IMR-90 (cell line): ENCODE measurements around the gene ARHGEF38. TPM values are rescaled to one million over a fixed set of nuclear protein-coding genes. Genes with fewer than 3 reads are reported as not detected.

ENCODE experiments used
- ATAC-seq: fragments of 200-7000 bp; cut with Tn5 transposase; 2 replicates; pipeline ENCODE4 v1.9.1; 2020; ENCODE audit warnings: low read depth, mild to moderate bottlenecking, moderate library complexity
- BruUV-seq: library from RNA; stranded (reverse); fragments of 400-500 nt; replicated peaks from 2 replicates; lab custom pipeline; 2021; lab: Mats Ljungman, UMichigan
- CTCF ChIA-PET: fragments of 300-600 bp; formaldehyde crosslinking; extraction: SDS; loops from one replicate; lab custom pipeline; 2021; ENCODE audit warnings: antibody characterized with exemption; lab: Yijun Ruan, JAX
- POLR2A ChIA-PET: fragments of 300-600 bp; sonication (Branson Sonifier 250); formaldehyde crosslinking; loops from one replicate; lab custom pipeline; 2022; ENCODE audit warnings: antibody characterized with exemption; ENCODE audit not compliant: unreplicated experiment; lab: Charles Lee
- DNase-seq: peaks from one replicate; pipeline ENCODE4 v3.0.0; 2013
- H2AFZ ChIP-seq: replicated peaks from 2 replicates; pipeline ENCODE3; 2013; ENCODE audit warnings: low read length, mild to moderate bottlenecking; ENCODE audit not compliant: poor library complexity
- H2AK5ac ChIP-seq: 2 replicates; pipeline ENCODE4 v1.6.1; 2013; ENCODE audit warnings: low read depth, low read length, inconsistent platforms
- H2AK9ac ChIP-seq: replicated peaks from 2 replicates; pipeline ENCODE3; 2013; ENCODE audit warnings: mild to moderate bottlenecking, low read depth, low read length, moderate library complexity; ENCODE audit not compliant: poor library complexity
- H2BK120ac ChIP-seq: 2 replicates; pipeline ENCODE4 v1.6.1; 2013; ENCODE audit warnings: low read depth, low read length, inconsistent platforms
- H2BK15ac ChIP-seq: 3 replicates; pipeline ENCODE4 v1.6.1; 2013; ENCODE audit warnings: low read depth, low read length, inconsistent platforms
- H2BK20ac ChIP-seq: 2 replicates; pipeline ENCODE4 v1.6.1; 2013; ENCODE audit warnings: low read depth, mild to moderate bottlenecking, inconsistent platforms, low read length, moderate library complexity
- H2BK5ac ChIP-seq: 2 replicates; pipeline ENCODE4 v1.6.1; 2013; ENCODE audit warnings: mild to moderate bottlenecking, low read depth, low read length, inconsistent platforms; ENCODE audit not compliant: poor library complexity, severe bottlenecking
- H3K14ac ChIP-seq: replicated peaks from 2 replicates; pipeline ENCODE4 v1.6.1; 2013; ENCODE audit warnings: low read depth, low read length, inconsistent platforms
- H3K18ac ChIP-seq: 2 replicates; pipeline ENCODE4 v1.6.1; 2013; ENCODE audit warnings: low read depth, low read length, control low read depth
- H3K23ac ChIP-seq: 2 replicates; pipeline ENCODE4 v1.6.1; 2013; ENCODE audit warnings: low read depth, low read length, inconsistent platforms
- H3K27ac ChIP-seq: 2 replicates; pipeline ENCODE4 v1.5.1; 2013; ENCODE audit warnings: mild to moderate bottlenecking, control low read depth, low read length; ENCODE audit not compliant: insufficient read depth
- H3K27me3 ChIP-seq: 2 replicates; pipeline ENCODE4 v1.6.1; 2013; ENCODE audit warnings: low read length; ENCODE audit not compliant: control insufficient read depth, insufficient read depth
- H3K36me3 ChIP-seq: 2 replicates; pipeline ENCODE4 v1.6.1; 2013; ENCODE audit warnings: low read length, mixed read lengths; ENCODE audit not compliant: control insufficient read depth, insufficient read depth
- H3K4ac ChIP-seq: 2 replicates; pipeline ENCODE4 v1.6.1; 2013; ENCODE audit warnings: low read depth, low read length, inconsistent platforms
- H3K4me1 ChIP-seq: 2 replicates; pipeline ENCODE4 v1.6.1; 2013; ENCODE audit warnings: low read length, mixed read lengths; ENCODE audit not compliant: control insufficient read depth, insufficient read depth
- H3K4me2 ChIP-seq: 2 replicates; pipeline ENCODE4 v1.6.1; 2013; ENCODE audit warnings: low read depth, mild to moderate bottlenecking, control low read depth, low read length, moderate library complexity
- H3K4me3 ChIP-seq: 2 replicates; pipeline ENCODE4 v1.5.1; 2013; ENCODE audit warnings: low read depth, mild to moderate bottlenecking, control low read depth, low read length, moderate library complexity; ENCODE audit not compliant: insufficient read depth
- H3K56ac ChIP-seq: 2 replicates; pipeline ENCODE4 v1.6.1; 2013; ENCODE audit warnings: low read length, inconsistent platforms; ENCODE audit not compliant: insufficient read depth; ENCODE audit errors: extremely low read depth
- H3K79me1 ChIP-seq, 2 experiments: 2 replicates each; pipeline ENCODE4 v1.6.1; 2013; ENCODE audit warnings: low read length in 2 of 2, inconsistent platforms in 1 of 2, low read depth in 1 of 2
- H3K9ac ChIP-seq: 2 replicates; pipeline ENCODE4 v1.6.1; 2013; ENCODE audit warnings: low read depth, low read length, control low read depth
- H3K9me1 ChIP-seq: 2 replicates; pipeline ENCODE4 v1.6.1; 2013; ENCODE audit warnings: low read length, inconsistent platforms; ENCODE audit not compliant: insufficient read depth
- H3K9me3 ChIP-seq: 2 replicates; pipeline ENCODE4 v1.6.1; 2013; ENCODE audit warnings: low read length; ENCODE audit not compliant: control insufficient read depth, insufficient read depth
- H4K20me1 ChIP-seq: 2 replicates; pipeline ENCODE4 v1.6.1; 2013; ENCODE audit warnings: low read length, inconsistent platforms; ENCODE audit not compliant: insufficient read depth
- H4K5ac ChIP-seq: 2 replicates; pipeline ENCODE4 v1.6.1; 2013; ENCODE audit warnings: mild to moderate bottlenecking, low read depth, low read length, control low read depth
- H4K8ac ChIP-seq, 2 experiments: 2 replicates each; pipeline ENCODE4 v1.6.1; 2013; ENCODE audit warnings: low read depth in 2 of 2, low read length in 2 of 2, control low read depth in 1 of 2, inconsistent platforms in 1 of 2
- H4K91ac ChIP-seq: 2 replicates; pipeline ENCODE4 v1.6.1; 2013; ENCODE audit warnings: low read depth, low read length, inconsistent platforms; ENCODE audit not compliant: insufficient read depth
- FOS ChIP-seq: fragments of 150-350 bp; IDR thresholded peaks from 2 replicates; pipeline ENCODE4 v1.6.1; 2016; ENCODE audit warnings: low read depth, low read length
- RCOR1 ChIP-seq: IDR thresholded peaks from 2 replicates; pipeline ENCODE4 v1.6.1; 2012; ENCODE audit warnings: mild to moderate bottlenecking, low read length, improper control_type of control experiment; ENCODE audit not compliant: insufficient replicate concordance
- WGBS, 2 experiments: methylation state at CpG; one replicate each; pipeline versions ENCODE4 v1.1.5 to v1.1.7; 2013; ENCODE audit warnings: missing lambda C conversion rate in 2 of 2; ENCODE audit not compliant: insufficient read length in 1 of 2; ENCODE audit errors: extremely low coverage in 2 of 2; 5-methylcytosine and 5-hydroxymethylcytosine counted together
- dilution Hi-C: fragments of 300-500 bp; cut with HindIII; formaldehyde crosslinking; loops from one replicate; pipeline ENCODE4 v1.14.3; 2018; ENCODE audit warnings: low sequenced_read_pairs; ENCODE audit not compliant: unreplicated experiment
- in situ Hi-C: fragments of 300-500 bp; cut with MboI; formaldehyde crosslinking; loops from 3 replicates; pipeline ENCODE4 v1.14.3; 2019; ENCODE audit warnings: low sequenced_read_pairs, inconsistent platforms, mixed read lengths
- intact Hi-C: fragments of 100-400 bp; cut with micrococcal nuclease; formaldehyde crosslinking; loops from 2 replicates; pipeline ENCODE4 v1.10.0; 2022
- polyA plus RNA-seq, 3 experiments: library from polyadenylated mRNA; depleted of rRNA; stranded (reverse); fragments of >200 nt; gene quantifications; 2 replicates each; pipeline ENCODE4 v1.2.3, GENCODE V29; 2012; ENCODE audit warnings: low replicate concordance in 1 of 3
- total RNA-seq: library from RNA; depleted of rRNA; stranded (reverse); fragments of >200 nt; gene quantifications from 2 replicates; pipeline ENCODE4 v1.2.3, GENCODE V29; 2012
- TF ChIP-seq, protein P1 (sequence below): conservative IDR thresholded peaks from 2 replicates; pipeline ENCODE4 v1.5.1; 2012; ENCODE audit warnings: mild to moderate bottlenecking, low read depth, low read length, improper control_type of control experiment

The ARHGEF38 gene
- total and polyA plus RNA-seq, 2 of the 4 experiments (the other 2 are of a cell fraction): not detected

DNA sequence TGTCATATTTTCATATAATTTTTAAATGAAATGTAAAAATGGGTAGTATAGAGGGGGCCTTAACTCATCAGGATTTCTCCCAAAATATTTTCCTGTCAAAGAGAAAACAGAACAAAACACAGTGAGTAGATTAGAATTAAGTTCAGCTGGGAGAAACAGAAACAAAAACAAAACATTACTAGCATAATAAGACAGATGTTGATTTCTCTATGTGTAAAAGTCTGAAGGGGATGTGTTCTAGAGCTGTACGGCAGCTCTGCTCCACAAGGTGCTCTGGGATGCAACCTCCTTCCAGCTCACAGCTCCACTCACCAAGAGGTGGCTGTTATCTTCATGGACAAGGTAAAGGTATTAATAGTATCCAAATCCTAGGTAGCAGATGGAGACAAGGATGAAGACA is 72.8 kb downstream of the ARHGEF38 start:
- intact Hi-C loops (no loop called here), in situ Hi-C loops (no loop called here), dilution Hi-C loops (no loop called here)
- H3K27ac ChIP-seq: no peak overlapping the region
- POLR2A ChIA-PET: no interaction called here
- no peaks in the 10 kb centered on the region for H3K9me3 ChIP-seq
- no peak overlapping the region for H3K4ac ChIP-seq
- no peak overlapping the region for H3K4me2 ChIP-seq
- H4K91ac ChIP-seq: no peak overlapping the region
- no peak overlapping the region for H2BK5ac ChIP-seq
- no peaks in the 10 kb centered on the region for H3K27me3 ChIP-seq
- no peak overlapping the region for H3K14ac ChIP-seq
- H4K8ac ChIP-seq: no peak overlapping the region
- H3K4me3 ChIP-seq: no peak overlapping the region
- H3K56ac ChIP-seq: no peak overlapping the region
- no peak overlapping the region for H2AFZ ChIP-seq
- H3K79me1 ChIP-seq: no peaks in the 10 kb centered on the region
- H2AK5ac ChIP-seq: no peak overlapping the region
- no peaks in the 10 kb centered on the region for H3K36me3 ChIP-seq
- no peaks in the 10 kb centered on the region for H3K4me1 ChIP-seq
- H2BK20ac ChIP-seq: no peak overlapping the region
- TF ChIP-seq RCOR1: no peak
- no peak for TF ChIP-seq FOS
- TF ChIP-seq, protein P1, sequence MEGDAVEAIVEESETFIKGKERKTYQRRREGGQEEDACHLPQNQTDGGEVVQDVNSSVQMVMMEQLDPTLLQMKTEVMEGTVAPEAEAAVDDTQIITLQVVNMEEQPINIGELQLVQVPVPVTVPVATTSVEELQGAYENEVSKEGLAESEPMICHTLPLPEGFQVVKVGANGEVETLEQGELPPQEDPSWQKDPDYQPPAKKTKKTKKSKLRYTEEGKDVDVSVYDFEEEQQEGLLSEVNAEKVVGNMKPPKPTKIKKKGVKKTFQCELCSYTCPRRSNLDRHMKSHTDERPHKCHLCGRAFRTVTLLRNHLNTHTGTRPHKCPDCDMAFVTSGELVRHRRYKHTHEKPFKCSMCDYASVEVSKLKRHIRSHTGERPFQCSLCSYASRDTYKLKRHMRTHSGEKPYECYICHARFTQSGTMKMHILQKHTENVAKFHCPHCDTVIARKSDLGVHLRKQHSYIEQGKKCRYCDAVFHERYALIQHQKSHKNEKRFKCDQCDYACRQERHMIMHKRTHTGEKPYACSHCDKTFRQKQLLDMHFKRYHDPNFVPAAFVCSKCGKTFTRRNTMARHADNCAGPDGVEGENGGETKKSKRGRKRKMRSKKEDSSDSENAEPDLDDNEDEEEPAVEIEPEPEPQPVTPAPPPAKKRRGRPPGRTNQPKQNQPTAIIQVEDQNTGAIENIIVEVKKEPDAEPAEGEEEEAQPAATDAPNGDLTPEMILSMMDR: no peak
- no peaks in the 10 kb centered on the region for H3K9me1 ChIP-seq
- no peak overlapping the region for H2BK15ac ChIP-seq
- BruUV-seq: no TSS peak
- H3K23ac ChIP-seq: no peak overlapping the region
- no peak overlapping the region for H2AK9ac ChIP-seq
- CTCF ChIA-PET: no interaction called here
- H3K18ac ChIP-seq: no peak overlapping the region
- no peak for ATAC-seq
- no peak overlapping the region for H3K9ac ChIP-seq
- DNase-seq: no peak
- H4K20me1 ChIP-seq: no peaks in the 10 kb centered on the region
- no peak overlapping the region for H2BK120ac ChIP-seq
- no peak overlapping the region for H4K5ac ChIP-seq
- no CpG with 5 or more reads among the region's 1 CpG for WGBS, 2 experiments
